GM12878 (cell line): ENCODE results near the gene ZNF544. TPM values are rescaled to one million over a fixed set of nuclear protein-coding genes. Genes with fewer than 3 reads are reported as not detected.

Experiments used
- ATAC-seq: fragments of 200-7000 bp; cut with Tn5 transposase; 3 replicates; pipeline ENCODE4 v1.9.1; 2020; ENCODE audit warnings: mild to moderate bottlenecking, moderate library complexity
- BruUV-seq: library from RNA; stranded (reverse); fragments of 400-500 nt; replicated peaks from 2 replicates; lab custom pipeline; 2021; lab: Mats Ljungman, UMichigan
- CTCF ChIA-PET: fragments of 300-600 bp; sonication (Branson Sonifier 250); formaldehyde crosslinking; extraction: SDS; loops from one replicate; lab custom pipeline; 2021; ENCODE audit warnings: inconsistent platforms; lab: Yijun Ruan, JAX
- POLR2A ChIA-PET: fragments of 350-600 bp; formaldehyde crosslinking; extraction: SDS; loops from one replicate; lab custom pipeline; 2021; ENCODE audit warnings: inconsistent platforms; lab: Charles Lee
- RAD21 ChIA-PET: fragments of 300-600 bp; sonication (Branson Sonifier 250); formaldehyde crosslinking; loops from one replicate; lab custom pipeline; 2023; ENCODE audit warnings: antibody characterized with exemption; ENCODE audit not compliant: unreplicated experiment; lab: Charles Lee
- SMC1A ChIA-PET: fragments of 300-600 bp; sonication (Branson Sonifier 250); formaldehyde crosslinking; loops from one replicate; lab custom pipeline; 2023; ENCODE audit not compliant: unreplicated experiment, uncharacterized antibody; lab: Charles Lee
- DNase-seq: peaks from one replicate; pipeline ENCODE4 v3.0.0-alpha.2; 2011; ENCODE audit warnings: low read depth, low spot score
- FAIRE-seq: peaks from 3 replicates; lab custom pipeline; 2011; peaks lifted over from hg19 to GRCh38; lab: Jason Lieb, UNC
- H2AFZ ChIP-seq: 2 replicates; pipeline ENCODE4 v1.6.0; 2011; ENCODE audit warnings: low read depth, low read length, control low read depth; ENCODE audit not compliant: control insufficient read depth
- H3K27ac ChIP-seq: 2 replicates; pipeline ENCODE4 v1.5.1; 2011; ENCODE audit warnings: control low read depth; ENCODE audit not compliant: control insufficient read depth, insufficient read depth
- H3K27me3 ChIP-seq, 2 experiments: replicated peaks in 1 of 2; 2 replicates each; pipeline versions ENCODE4 v1.6.0 to v1.6.1; 2011; ENCODE audit warnings: low read length in 1 of 2; ENCODE audit not compliant: control insufficient read depth in 2 of 2, insufficient read depth in 2 of 2
- H3K36me3 ChIP-seq, 2 experiments: 2 replicates each; pipeline ENCODE4 v1.5.1; 2011; ENCODE audit warnings: low read length in 1 of 2; ENCODE audit not compliant: control insufficient read depth in 2 of 2, insufficient read depth in 2 of 2
- H3K4me1 ChIP-seq: 2 replicates; pipeline ENCODE4 v1.6.1; 2011; ENCODE audit warnings: mild to moderate bottlenecking, low read length, moderate library complexity, mixed read lengths; ENCODE audit not compliant: control insufficient read depth, insufficient read depth
- H3K4me2 ChIP-seq: 2 replicates; pipeline ENCODE4 v1.6.0; 2011; ENCODE audit warnings: control low read depth; ENCODE audit not compliant: control insufficient read depth, insufficient read depth
- H3K4me3 ChIP-seq: fragments of 200-600 bp; sonication (generic); 2 replicates; pipeline ENCODE4 v1.5.1; 2016
- H3K79me2 ChIP-seq: 2 replicates; pipeline ENCODE4 v1.6.0; 2011; ENCODE audit warnings: low read length; ENCODE audit not compliant: control insufficient read depth, insufficient read depth
- H3K9ac ChIP-seq: 2 replicates; pipeline ENCODE4 v1.8.0; 2011; ENCODE audit warnings: low read length, control low read depth, mixed read lengths; ENCODE audit not compliant: control insufficient read depth, insufficient read depth
- H3K9me3 ChIP-seq: replicated peaks from 3 replicates; pipeline ENCODE4 v1.5.1; 2011; ENCODE audit warnings: mild to moderate bottlenecking, low read length; ENCODE audit not compliant: control insufficient read depth, insufficient read depth
- H4K20me1 ChIP-seq: 2 replicates; pipeline ENCODE4 v1.6.0; 2011; ENCODE audit not compliant: control insufficient read depth, insufficient read depth
- ATF2 ChIP-seq: IDR thresholded peaks from 2 replicates; pipeline ENCODE4 v1.6.1; 2012; ENCODE audit warnings: low read length, inconsistent platforms
- BACH1 ChIP-seq: fragments of 450-650 bp; IDR thresholded peaks from 2 replicates; pipeline ENCODE4 v1.6.1; 2017; ENCODE audit warnings: mild to moderate bottlenecking, borderline replicate concordance
- CHD2 ChIP-seq: IDR thresholded peaks from 2 replicates; pipeline ENCODE4 v1.6.1; 2011; ENCODE audit warnings: low read depth, low read length, improper control_type of control experiment, borderline replicate concordance
- CREM ChIP-seq: IDR thresholded peaks from 2 replicates; pipeline ENCODE4 v1.6.1; 2014; ENCODE audit warnings: antibody characterized with exemption, low read depth
- E2F8 ChIP-seq: fragments of 450-650 bp; IDR thresholded peaks from 2 replicates; pipeline ENCODE4 v1.6.1; 2018; ENCODE audit warnings: mild to moderate bottlenecking, low read depth, moderate library complexity; ENCODE audit not compliant: partially characterized antibody
- FOXM1 ChIP-seq: IDR thresholded peaks from 2 replicates; pipeline ENCODE4 v1.6.1; 2012; ENCODE audit warnings: low read depth, mild to moderate bottlenecking, inconsistent platforms, low read length, moderate library complexity
- HDGF ChIP-seq: fragments of 450-650 bp; IDR thresholded peaks from 2 replicates; pipeline ENCODE4 v1.6.1; 2016; ENCODE audit warnings: antibody characterized with exemption
- KAT2A ChIP-seq: conservative IDR thresholded peaks from 2 replicates; pipeline ENCODE4 v1.6.1; 2011; ENCODE audit warnings: low read depth, low read length; ENCODE audit not compliant: control insufficient read depth
- SREBF2 ChIP-seq: IDR thresholded peaks from 2 replicates; pipeline ENCODE4 v1.6.1; 2012; ENCODE audit warnings: mild to moderate bottlenecking, low read length
- TBL1XR1 ChIP-seq: IDR thresholded peaks from 2 replicates; pipeline ENCODE4 v1.6.1; 2012; ENCODE audit warnings: low read depth, low read length, improper control_type of control experiment
- YBX1 ChIP-seq: fragments of 450-650 bp; IDR thresholded peaks from 2 replicates; pipeline ENCODE4 v1.6.1; 2016; ENCODE audit warnings: antibody characterized with exemption
- ZBED1 ChIP-seq: IDR thresholded peaks from 2 replicates; pipeline ENCODE4 v1.6.1; 2016; ENCODE audit warnings: borderline replicate concordance
- ZNF217 ChIP-seq: fragments of 450-650 bp; IDR thresholded peaks from 2 replicates; pipeline ENCODE4 v1.6.1; 2017; ENCODE audit warnings: antibody characterized with exemption, mild to moderate bottlenecking
- WGBS: methylation state at CpG from one replicate; pipeline ENCODE4 v1.1.6; 2016; ENCODE audit warnings: low lambda C conversion rate; ENCODE audit not compliant: insufficient replicate concordance, insufficient coverage; ENCODE audit errors: missing lambda C conversion rate; 5-methylcytosine and 5-hydroxymethylcytosine counted together
- in situ Hi-C: fragments of 300-500 bp; cut with MboI; formaldehyde crosslinking; loops from 9 replicates; pipeline ENCODE4 v1.14.3; 2018; ENCODE audit warnings: mixed read lengths
- intact Hi-C: fragments of 100-400 bp; cut with micrococcal nuclease; formaldehyde crosslinking; loops from one replicate; pipeline ENCODE4 v1.14.2; 2022; ENCODE audit not compliant: unreplicated experiment
- polyA plus RNA-seq, 11 experiments: library from polyadenylated mRNA; depleted of rRNA in 4 of 11; unstranded in 6 of 11; stranded (reverse) in 5 of 11; fragments of >200 nt; fragmentation: Nextera tagmentation in 4 of 11; fragmentation: Illumina TruSeq in 1 of 11; extraction: Ambion mirVana in 4 of 11; extraction: Trizol in 1 of 11; gene quantifications; 1 replicate in 1 of 11; 2 replicates in 10 of 11; pipeline versions ENCODE4 v1.2.1 to v1.2.3, GENCODE V29; 2011 to 2016; ENCODE audit warnings: inconsistent platforms in 2 of 11, missing spikeins in 2 of 11, low read depth in 1 of 11
- total RNA-seq, 4 experiments: library from RNA; depleted of rRNA in 3 of 4; stranded (reverse); fragments of >200 nt in 3 of 4; fragmentation: Illumina TruSeq in 1 of 4; extraction: Trizol in 1 of 4; gene quantifications; 2 replicates each; pipeline versions ENCODE4 v1.2.1 to v1.2.3, GENCODE V29; 2013 to 2021

The ZNF544 gene
- total and polyA plus RNA-seq, 10 of the 15 experiments (the other 5 are each of a cell fraction or from before 2014, with no cell fraction given): 27.3 to 70.1 (median 42.6) TPM

- TF ChIP-seq BACH1 (no peak), FOXM1 (no peak), ZBED1 (no peak), SREBF2 (no peak), CHD2 (no peak), TBL1XR1 (no peak)
- TF ChIP-seq, all 136 proteins: peak for 0
Observed at GRCh38 chr19:58279925-58280316, 51.2 kb downstream of the ZNF544 start (continued).

- Histone ChIP-seq H3K4me3 (no peak overlapping the region), H3K4me2 (no peak overlapping the region), H3K79me2 (peaks cover 15% of the 10 kb centered on the region), H3K27me3 (no peaks in the 10 kb centered on the region), H3K27ac (no peak overlapping the region), H3K4me1 (no peaks in the 10 kb centered on the region; the same call in 1 of the 2 replicates), H4K20me1 (no peaks in the 10 kb centered on the region), H3K36me3 (peaks cover 8 to 24% of the 10 kb centered on the region in 2 experiments), H2AFZ (no peak overlapping the region), H3K9ac (no peak overlapping the region), H3K9me3 (peaks cover 5% of the 10 kb centered on the region; the same call in 2 of the 3 replicates)
- in situ Hi-C loops: no loop called here
- DNase-seq (no peak), ATAC-seq (no peak), FAIRE-seq (no peak)
- intact Hi-C loops: no loop called here
- ChIA-PET POLR2A (interaction anchor here (0.7 kb wide), 1 partner anchor 96 kb away, joined by 9 read pairs; no protein-coding TSS in a partner anchor), SMC1A (no interaction called here), RAD21 (no interaction called here), CTCF (no interaction called here)
- TF ChIP-seq KAT2A: no peak
- no TSS peak for BruUV-seq
- WGBS: 98% methylated on average over 7 of the region's 7 CpGs
Observed at GRCh38 chr19:58284199-58284598, 55.5 kb downstream of the ZNF544 start.

- Histone ChIP-seq H3K4me1 (no peaks in the 10 kb centered on the region), H3K4me3 (no peak overlapping the region), H3K79me2 (no peaks in the 10 kb centered on the region), H3K27ac (no peak overlapping the region), H3K36me3 (peaks cover 26 to 28% of the 10 kb centered on the region in 2 experiments), H3K27me3 (no peaks in the 10 kb centered on the region), H2AFZ (no peak overlapping the region), H3K9me3 (peaks cover 36% of the 10 kb centered on the region), H3K9ac (no peak overlapping the region), H3K4me2 (no peak overlapping the region), H4K20me1 (no peaks in the 10 kb centered on the region)
- FAIRE-seq (no peak), DNase-seq (no peak), ATAC-seq (no peak)
- BruUV-seq: no TSS peak
- intact Hi-C loops: no loop called here
- ChIA-PET SMC1A (interaction anchor here (0.8 kb wide), 1 partner anchor 12 kb away, joined by 3 read pairs; no protein-coding TSS in a partner anchor), CTCF (no interaction called here), POLR2A (no interaction called here), RAD21 (no interaction called here)
- in situ Hi-C loops: no loop called here
- WGBS: over 99% methylated on average over 7 of the region's 7 CpGs
- TF ChIP-seq BACH1 (no peak), YBX1 (no peak), ZNF217 (no peak), ATF2 (no peak), HDGF (no peak), CREM (no peak), E2F8 (no peak)
Observed at GRCh38 chr19:58291943-58292342, 63.2 kb downstream of the ZNF544 start.
